ENCODE results near the gene ATRIP.
"Not testable (repeated sequence)": the region's sequence is repeated elsewhere in the genome, so short reads cannot be mapped to it uniquely, and the experiment has no call there.

ATRIP gene

GRCh38 chr3:48473617-48473952 is 27.0 kb downstream of the ATRIP start:
- ChIA-PET POLR2A (interaction anchor here (0.7 to 2.3 kb wide), 7 partner anchors 9 to 232 kb away, joined by 3 to 13 read pairs (median 5); partner anchors contain the start of genes ATRIP, CCDC51, PFKFB4 and TMA7), CTCF (interaction anchor here (0.6 to 1.9 kb wide), 9 partner anchors 9 to 186 kb away, joined by 3 to 7 read pairs (median 4); partner anchors contain the start of gene SHISA5)
- Histone ChIP-seq H3K27ac (ENCODE audit: extremely low read depth, low read depth, low read length) (peak overlapping the region; percentile 84; the same call in 1 of the 2 replicates), H3K4me3 (ENCODE audit: low read depth, low read length) (no peak overlapping the region), H3K4me1 (ENCODE audit: control insufficient read depth, insufficient read depth, low read length) (no peaks in the 10 kb centered on the region), H3K36me3 (ENCODE audit: control insufficient read depth in 2 of 2, insufficient read depth in 1 of 2, low read length in 2 of 2) (peaks cover 0 to 21% of the 10 kb centered on the region in 2 experiments; a peak in 2 of 3 replicates), H3K9me3 (ENCODE audit: control insufficient read depth, insufficient read depth, low read depth, low read length) (no peaks in the 10 kb centered on the region)
- TF ChIP-seq ZNF23 (tag by site-specific recombination; IDR thresholded peaks at IDR 0.05; ENCODE audit: borderline replicate concordance) (no peak), ZNF664 (tag by site-specific recombination; IDR thresholded peaks at IDR 0.05) (peak; percentile 67; the same call in 1 of the 2 replicates), ZNF133 (tag by site-specific recombination; IDR thresholded peaks at IDR 0.05) (0 out of 2 replicates have a peak, but pooled peaks have one; percentile 5)

GRCh38 chr3:48474031-48474430 is 27.5 kb downstream of the ATRIP start:
- H3K4me1 ChIP-seq (ENCODE audit: control insufficient read depth, insufficient read depth, low read length); H3K9me3 ChIP-seq (ENCODE audit: control insufficient read depth, insufficient read depth, low read depth, low read length); H3K27ac ChIP-seq (ENCODE audit: extremely low read depth, low read depth, low read length); H3K4me3 ChIP-seq (ENCODE audit: low read depth, low read length): not testable (repeated sequence)
- ChIA-PET POLR2A (interaction anchor here (0.7 to 2.3 kb wide), 8 partner anchors 10 to 508 kb away, joined by 3 to 13 read pairs (median 4); partner anchors contain the start of genes ATRIP, CCDC51, PFKFB4 and TMA7), CTCF (interaction anchor here (0.6 to 1.9 kb wide), 7 partner anchors 30 to 187 kb away, joined by 3 to 7 read pairs (median 4); partner anchors contain the start of gene SHISA5)
- peaks cover 0 to 16% of the 10 kb centered on the region in 2 experiments; a peak in 2 of 3 replicates for H3K36me3 ChIP-seq (ENCODE audit: control insufficient read depth in 2 of 2, insufficient read depth in 1 of 2, low read length in 2 of 2)
- TF ChIP-seq ZNF121 (tag by site-specific recombination; IDR thresholded peaks at IDR 0.05): peak; percentile 96

- Histone ChIP-seq H3K27ac (ENCODE audit: extremely low read depth, low read depth, low read length) (no peak overlapping the region), H3K4me1 (ENCODE audit: control insufficient read depth, insufficient read depth, low read length) (no peaks in the 10 kb centered on the region), H3K9me3 (ENCODE audit: control insufficient read depth, insufficient read depth, low read depth, low read length) (no peaks in the 10 kb centered on the region), H3K4me3 (ENCODE audit: low read depth, low read length) (no peak overlapping the region), H3K36me3 (ENCODE audit: control insufficient read depth in 2 of 2, insufficient read depth in 1 of 2, low read length in 2 of 2) (peaks cover 0 to 10% of the 10 kb centered on the region in 2 experiments; a peak in 2 of 3 replicates)
- POLR2A ChIA-PET: no interaction called here
- CTCF ChIA-PET: no interaction called here
- TF ChIP-seq ZIC2 (tag by site-specific recombination; IDR thresholded peaks at IDR 0.05) (peak; percentile 15; the same call in 1 of the 2 replicates), ZNF658 (tag by site-specific recombination; IDR thresholded peaks at IDR 0.05) (no peak)
Measured at GRCh38 chr3:48474619-48475018, 28.1 kb downstream of the ATRIP start.

GRCh38 chr3:48475188-48475587 is 28.7 kb downstream of the ATRIP start:
- CTCF ChIA-PET: no interaction called here
- H3K27ac ChIP-seq (ENCODE audit: extremely low read depth, low read depth, low read length): no peak overlapping the region

More at GRCh38 chr3:48475188-48475587, 28.7 kb downstream of the ATRIP start:
- peaks cover 0 to 5% of the 10 kb centered on the region in 2 experiments; a peak in 2 of 3 replicates for H3K36me3 ChIP-seq (ENCODE audit: control insufficient read depth in 2 of 2, insufficient read depth in 1 of 2, low read length in 2 of 2)
- H3K4me3 ChIP-seq (ENCODE audit: low read depth, low read length): no peak overlapping the region
- no peaks in the 10 kb centered on the region for H3K4me1 ChIP-seq (ENCODE audit: control insufficient read depth, insufficient read depth, low read length)
- TF ChIP-seq ZNF433 (tag by site-specific recombination; IDR thresholded peaks at IDR 0.05; ENCODE audit: low read depth) (no peak), HIC1 (tag by site-specific recombination; IDR thresholded peaks at IDR 0.05) (no peak), KLF16 (tag by site-specific recombination; IDR thresholded peaks at IDR 0.05) (no peak), ZSCAN18 (tag by site-specific recombination; IDR thresholded peaks at IDR 0.05) (no peak), SCRT1 (tag by site-specific recombination; IDR thresholded peaks at IDR 0.05; ENCODE audit: borderline replicate concordance) (no peak)
- H3K9me3 ChIP-seq (ENCODE audit: control insufficient read depth, insufficient read depth, low read depth, low read length): no peaks in the 10 kb centered on the region
- POLR2A ChIA-PET: no interaction called here
